ENCODE data around the gene ERN1.

ERN1 gene

GRCh38 chr17:64053101-64053500, 76.8 kb downstream of the ERN1 start:
- H3K4me3 ChIP-seq (ENCODE audit: control insufficient read depth, low read depth, low read length) = no peak overlapping the region
- no peak for TF ChIP-seq CTCF (conservative IDR thresholded peaks at IDR 0.05; ENCODE audit: control insufficient read depth, insufficient read depth, low read depth, low read length)
- DNase-seq (ENCODE audit: low read depth) = no peak

GRCh38 chr17:64051153-64051552, 78.8 kb downstream of the ERN1 start:
- H3K4me3 ChIP-seq (ENCODE audit: control insufficient read depth, low read depth, low read length) = no peak overlapping the region
- DNase-seq (ENCODE audit: low read depth) = no peak
- no peak for TF ChIP-seq CTCF (conservative IDR thresholded peaks at IDR 0.05; ENCODE audit: control insufficient read depth, insufficient read depth, low read depth, low read length)

GRCh38 chr17:64048805-64049204, 81.1 kb downstream of the ERN1 start:
- DNase-seq (ENCODE audit: low read depth) = no peak
- no peak overlapping the region for H3K4me3 ChIP-seq (ENCODE audit: control insufficient read depth, low read depth, low read length)

GRCh38 chr17:64045176-64045575, 84.8 kb downstream of the ERN1 start:
- no peak for DNase-seq (ENCODE audit: low read depth)
- H3K4me3 ChIP-seq (ENCODE audit: control insufficient read depth, low read depth, low read length) = no peak overlapping the region
- TF ChIP-seq CTCF (conservative IDR thresholded peaks at IDR 0.05; ENCODE audit: control insufficient read depth, insufficient read depth, low read depth, low read length) = no peak

More at GRCh38 chr17:64048805-64049204, 81.1 kb downstream of the ERN1 start:
- no peak for TF ChIP-seq CTCF (conservative IDR thresholded peaks at IDR 0.05; ENCODE audit: control insufficient read depth, insufficient read depth, low read depth, low read length)

GRCh38 chr17:64042700-64043485, 87.1 kb downstream of the ERN1 start:
- TF ChIP-seq CTCF (conservative IDR thresholded peaks at IDR 0.05; ENCODE audit: control insufficient read depth, insufficient read depth, low read depth, low read length) = no peak
- no peak for DNase-seq (ENCODE audit: low read depth)

GRCh38 chr17:64041912-64042311, 88.0 kb downstream of the ERN1 start:
- no peak for DNase-seq (ENCODE audit: low read depth)
- no peak overlapping the region for H3K4me3 ChIP-seq (ENCODE audit: control insufficient read depth, low read depth, low read length)
- no peak for TF ChIP-seq CTCF (conservative IDR thresholded peaks at IDR 0.05; ENCODE audit: control insufficient read depth, insufficient read depth, low read depth, low read length)

More at GRCh38 chr17:64042700-64043485, 87.1 kb downstream of the ERN1 start:
- H3K4me3 ChIP-seq (ENCODE audit: control insufficient read depth, low read depth, low read length) = no peak overlapping the region
